GM19099 (cell line): Measurements from ENCODE around the gene SLC24A5.

Experiments used
- POLR2A ChIP-seq: IDR thresholded peaks from 3 replicates; pipeline ENCODE4 v1.6.1; 2011; ENCODE audit warnings: low read depth; ENCODE audit not compliant: insufficient read length; ENCODE audit errors: extremely low read depth

The SLC24A5 gene

DNA sequence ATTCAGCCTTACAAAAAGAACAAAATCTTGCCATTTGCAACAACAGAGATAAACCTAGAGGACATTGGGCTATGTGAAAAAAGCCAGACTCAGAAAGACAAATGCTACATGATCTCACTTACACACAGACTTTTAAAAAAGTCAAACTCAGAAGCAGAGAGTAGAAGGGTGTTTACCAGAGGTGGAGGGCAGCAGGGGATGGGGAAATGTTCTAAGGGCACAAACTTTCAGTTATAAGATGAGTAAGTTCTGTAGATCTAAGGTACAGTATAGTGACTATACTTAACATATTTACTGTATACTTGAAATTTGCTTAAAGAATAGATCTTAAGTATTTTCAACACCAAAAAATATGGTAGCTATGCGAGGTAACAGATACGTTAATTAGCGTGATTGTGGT, 54.3 kb downstream of the SLC24A5 start:
- TF ChIP-seq POLR2A, result no peak

DNA sequence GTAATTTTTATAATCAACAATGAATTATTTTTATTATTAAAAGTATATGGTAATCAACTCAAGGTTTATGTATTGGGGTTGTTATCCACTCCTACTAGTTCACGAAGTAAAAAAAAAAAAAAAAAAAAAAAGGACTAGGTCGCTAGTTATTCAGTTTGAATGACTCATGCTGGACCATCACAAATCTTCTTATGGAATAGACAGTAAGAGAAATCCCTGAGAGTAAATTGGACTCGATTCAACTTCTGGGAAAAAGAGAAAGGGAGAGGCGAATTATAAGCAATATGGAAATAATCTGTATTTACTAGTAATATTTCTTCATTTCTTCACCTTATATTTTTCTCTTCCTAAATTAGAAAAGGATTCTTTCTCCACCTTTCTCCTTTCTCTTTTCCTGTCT, 55.3 kb downstream of the SLC24A5 start:
- TF ChIP-seq POLR2A, result no peak

DNA sequence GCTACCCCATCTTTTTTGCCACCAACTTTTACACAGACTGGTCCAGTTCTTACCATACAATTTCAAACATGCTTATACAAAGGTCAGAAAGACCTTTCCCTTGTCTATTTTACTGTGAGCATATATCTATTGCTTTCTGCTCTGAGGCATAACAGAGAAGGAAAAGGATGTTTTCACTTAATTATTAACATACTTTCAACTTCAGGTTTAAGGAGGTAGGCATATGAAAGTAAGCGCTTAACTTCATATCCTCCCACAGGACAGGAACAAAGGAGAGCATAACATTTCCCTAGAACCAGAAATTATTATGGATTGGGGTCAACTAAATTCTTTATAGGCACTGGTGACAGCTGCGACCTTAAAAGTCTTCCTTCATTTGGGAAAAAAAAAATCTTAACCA, 56.2 kb downstream of the SLC24A5 start:
- TF ChIP-seq POLR2A, result no peak

DNA sequence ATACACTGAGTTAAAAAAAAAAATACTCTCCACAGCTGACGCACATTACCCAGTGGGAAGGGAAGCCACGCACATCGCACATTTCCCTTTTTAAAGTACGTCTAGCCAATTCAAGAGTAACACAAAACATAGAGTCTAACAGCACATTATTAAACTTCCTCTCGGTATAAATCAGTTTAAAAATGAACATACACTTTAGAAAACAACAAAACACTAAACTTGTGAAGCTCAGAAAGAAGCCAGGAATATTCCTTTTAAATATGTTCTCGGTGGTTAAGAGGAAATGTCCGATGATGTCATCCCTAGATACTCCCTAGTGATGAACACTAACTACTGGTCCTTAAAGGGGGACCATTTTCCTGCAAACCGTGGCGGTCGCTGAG, 56.6 kb downstream of the SLC24A5 start:
- TF ChIP-seq POLR2A, result no peak

DNA sequence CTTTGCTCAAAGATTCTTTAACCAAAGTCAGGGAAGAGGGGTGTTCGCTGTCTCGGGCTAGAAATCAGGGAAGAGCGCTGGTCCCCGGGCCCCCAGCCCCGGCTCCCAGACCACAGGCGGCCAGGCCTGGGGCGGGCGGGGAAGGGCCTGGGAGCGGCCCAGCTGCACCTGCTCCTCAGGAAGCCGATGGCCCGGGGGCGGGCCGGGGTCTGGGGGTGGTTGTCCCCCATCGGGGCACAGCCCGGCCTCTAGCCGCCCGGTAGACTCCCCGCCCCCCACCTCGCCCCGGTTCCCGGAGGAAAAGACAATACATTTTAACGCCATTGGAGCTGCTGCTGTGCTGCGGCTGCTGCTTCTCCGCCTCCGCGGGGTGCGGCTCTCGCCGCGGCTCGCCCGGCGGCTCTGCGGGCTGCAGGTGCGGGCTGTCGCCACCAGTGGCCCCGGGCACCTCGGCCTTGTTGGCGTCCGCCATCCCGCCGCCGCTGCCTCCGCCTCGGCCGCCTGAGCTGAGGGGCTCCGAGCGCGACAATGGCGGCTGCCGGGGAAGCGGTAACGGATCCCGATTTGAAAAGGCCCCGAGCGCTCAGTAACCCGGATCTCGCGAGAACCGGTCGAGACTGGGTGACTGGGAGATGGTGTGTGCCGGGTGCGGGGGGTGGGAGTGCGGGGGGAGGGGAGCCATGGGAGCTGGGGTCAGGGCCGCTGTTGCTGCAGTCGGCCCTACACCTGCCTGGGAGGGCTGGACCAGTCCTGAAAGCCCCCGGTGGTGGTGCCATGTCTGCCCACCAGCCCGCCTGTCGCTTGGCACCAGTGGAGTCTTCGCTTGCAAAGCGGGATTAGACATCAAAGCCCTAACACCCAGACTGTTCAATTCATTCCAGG, 57.2 kb downstream of the SLC24A5 start, which contains the start of gene MYEF2:
Gene MYEF2, minus strand, starts transcription at position 530 of the 882 bp plus-strand sequence. Its CDS starts 58 bp downstream, at position 472.
- peak; percentile 68 for TF ChIP-seq POLR2A

DNA sequence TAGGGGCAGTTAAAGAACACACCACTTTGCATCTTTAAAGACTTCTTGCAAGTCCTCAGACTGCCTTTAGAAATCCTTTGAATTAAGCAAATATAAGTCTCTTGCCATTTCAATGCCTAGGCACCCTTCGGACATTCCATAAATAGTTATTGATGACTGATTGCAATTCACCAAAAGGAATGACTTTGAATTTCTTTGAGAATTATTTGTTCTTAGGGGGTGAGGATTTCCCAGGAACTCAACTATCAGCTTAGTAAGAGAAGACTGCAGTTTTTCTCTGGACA, 57.8 kb downstream of the SLC24A5 start:
- no peak for TF ChIP-seq POLR2A

DNA sequence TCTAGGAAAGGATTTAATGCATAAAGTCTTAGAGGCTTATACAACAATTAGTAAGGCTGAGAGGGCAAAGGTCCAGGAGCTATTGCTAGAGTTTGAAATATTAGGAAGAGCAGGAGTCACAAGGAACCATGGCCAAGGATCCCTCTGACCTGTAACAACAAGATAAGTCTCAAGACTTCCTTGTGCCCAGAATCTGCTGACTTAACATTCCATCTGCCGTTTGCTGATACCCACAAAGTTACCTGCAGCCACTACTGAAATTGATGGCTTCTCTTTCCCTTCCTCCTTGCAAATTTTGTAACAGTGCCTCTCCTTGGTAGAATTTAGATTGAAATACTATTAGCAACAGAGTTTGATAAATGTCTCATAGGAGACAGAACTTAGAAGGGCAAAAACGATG, 62.0 kb downstream of the SLC24A5 start:
- no peak for TF ChIP-seq POLR2A

DNA sequence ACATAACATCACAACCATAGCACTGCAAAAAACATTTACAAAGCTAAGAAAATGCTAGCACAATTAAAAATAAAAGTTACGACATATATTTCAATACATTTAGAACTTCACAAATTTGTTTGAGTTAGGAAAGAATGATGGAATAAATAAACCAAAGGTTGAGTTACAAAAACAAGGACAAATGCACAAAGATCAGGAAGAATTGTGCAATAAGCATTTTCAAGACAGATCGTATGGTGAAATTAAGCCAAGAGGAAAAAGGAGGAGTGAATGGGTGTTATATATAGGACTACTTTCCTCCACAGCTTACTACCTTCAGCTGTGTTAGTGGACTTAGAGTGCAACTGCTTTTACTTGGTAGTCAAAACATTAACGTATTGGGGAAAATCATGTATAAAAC, 64.7 kb downstream of the SLC24A5 start:
- TF ChIP-seq POLR2A, result no peak

DNA sequence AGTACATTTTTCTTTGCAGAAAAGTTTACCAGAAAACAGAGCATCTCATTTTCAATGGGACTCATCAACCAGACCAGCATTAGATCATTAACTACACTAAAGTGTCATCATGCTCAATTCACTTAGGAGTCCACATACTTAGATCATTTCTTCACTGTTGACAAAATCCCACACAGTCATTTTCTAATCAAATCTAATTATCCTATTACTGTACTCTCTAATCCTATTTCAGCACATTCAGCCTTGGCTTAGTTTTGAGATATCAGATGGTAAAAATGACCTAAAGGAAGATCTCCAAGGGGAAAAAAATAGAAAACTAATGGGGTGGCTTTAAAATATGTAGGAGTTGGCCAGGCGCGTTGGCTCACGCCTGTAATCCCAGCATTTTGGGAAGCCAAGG, 65.5 kb downstream of the SLC24A5 start:
- TF ChIP-seq POLR2A, result no peak

DNA sequence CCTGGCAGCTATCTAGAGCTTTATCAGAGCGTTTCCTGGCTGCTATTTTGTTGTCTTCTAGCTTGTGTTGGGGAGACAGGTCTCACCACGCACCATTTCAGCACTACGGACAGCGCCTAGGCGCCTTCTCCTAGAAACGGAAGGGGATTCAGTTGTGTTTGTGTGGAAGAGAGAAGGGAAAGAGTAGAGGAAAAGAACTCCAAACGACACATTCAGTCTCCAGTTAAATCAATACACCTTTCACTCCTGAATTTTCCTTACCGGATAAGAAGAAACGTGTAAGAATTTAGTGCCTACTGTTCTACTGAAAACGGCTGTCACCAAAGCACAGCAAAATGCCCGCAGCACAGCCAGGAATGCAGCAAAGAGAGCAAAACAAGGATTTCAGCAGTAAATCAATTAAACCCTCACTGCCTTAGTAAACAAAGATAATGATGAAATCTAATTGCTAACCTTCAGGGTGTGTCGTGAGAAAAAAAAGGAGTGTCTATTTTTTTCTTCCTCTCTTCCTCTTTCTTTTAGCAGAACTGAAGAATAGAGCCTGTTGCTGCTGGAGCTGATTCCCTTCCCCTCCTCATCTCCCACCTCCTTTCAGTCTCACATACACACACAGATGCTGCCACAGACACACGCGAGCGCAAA, 70.3 kb downstream of the SLC24A5 start:
- no peak for TF ChIP-seq POLR2A

DNA sequence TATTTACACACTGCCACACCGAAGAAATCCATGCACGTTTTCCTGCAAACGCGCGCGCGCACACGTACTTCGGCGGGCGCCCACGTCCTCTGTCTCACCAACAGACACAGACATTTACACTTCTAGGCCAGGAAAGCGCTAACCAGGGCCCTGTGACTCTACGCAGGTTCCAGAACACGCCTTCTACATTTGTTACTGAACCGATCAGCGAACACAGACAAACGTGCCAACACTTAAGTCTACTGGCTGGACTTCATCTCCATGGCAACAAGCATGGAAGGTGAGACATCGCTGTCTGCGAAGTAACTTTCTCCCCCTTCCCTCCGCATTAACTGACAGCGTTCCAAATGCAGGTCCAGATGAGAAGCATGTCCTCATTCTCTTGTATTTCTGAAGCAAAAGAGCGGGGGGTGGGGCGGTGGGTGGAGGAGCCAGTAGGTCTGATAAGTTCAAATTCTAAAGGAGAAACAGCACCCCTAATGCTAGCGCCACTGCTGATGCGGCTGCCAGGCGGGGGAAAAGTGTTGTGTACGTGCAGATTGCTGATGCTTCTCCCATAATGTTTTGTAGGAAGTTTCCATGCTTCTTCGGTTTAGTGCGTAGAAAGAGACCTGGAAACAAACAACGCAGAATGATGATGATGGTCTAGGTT, 70.9 kb downstream of the SLC24A5 start, which contains the start of gene CTXN2:
Gene CTXN2, plus strand, starts transcription at position 92 of the 652 bp plus-strand sequence. CDS start 9,636 bp downstream, outside the sequence.
- TF ChIP-seq POLR2A, result no peak
